T-helper 17 cell (primary cell): ENCODE results near the gene SREBF2. TPM values are rescaled to one million over a fixed set of nuclear protein-coding genes. Genes with fewer than 3 reads are reported as not detected.
"Not testable (repeated sequence)": the region's sequence is repeated elsewhere in the genome, so short reads cannot be mapped to it uniquely, and the experiment has no call there.

ENCODE experiments used
- ATAC-seq: fragments of 150-1000 bp; cut with Tn5 transposase; 2 replicates; pipeline ENCODE4 v1.10.0; 2021; ENCODE audit warnings: mild to moderate bottlenecking, moderate library complexity
- DNase-seq, 3 donors: peaks; one replicate each; pipeline versions ENCODE4 v3.0.0 to v3.0.0-alpha.2; 2020 to 2021
- H3K9me3 ChIP-seq: one replicate; pipeline ENCODE4 v1.7.0; 2013; ENCODE audit warnings: low read length, mild to moderate bottlenecking; ENCODE audit not compliant: control insufficient read depth, poor library complexity, severe bottlenecking
- H3K27ac Mint-ChIP-seq: one replicate; pipeline ENCODE4 v1.8.0; 2022; ENCODE audit warnings: mild to moderate bottlenecking, moderate library complexity, mixed read lengths
- H3K27me3 Mint-ChIP-seq: one replicate; pipeline ENCODE4 v1.8.0; 2022; ENCODE audit warnings: mixed read lengths
- H3K36me3 Mint-ChIP-seq: one replicate; pipeline ENCODE4 v1.8.0; 2022; ENCODE audit warnings: low read depth, mixed read lengths
- H3K4me1 Mint-ChIP-seq: one replicate; pipeline ENCODE4 v1.8.0; 2022; ENCODE audit warnings: mild to moderate bottlenecking, mixed read lengths
- H3K4me3 Mint-ChIP-seq: one replicate; pipeline ENCODE4 v1.8.0; 2022; ENCODE audit warnings: mild to moderate bottlenecking, moderate library complexity, mixed read lengths
- total RNA-seq, 4 donors: library from RNA in 2 of 4; stranded (reverse) in 2 of 4; gene quantifications; one replicate each; pipeline ENCODE4 v1.2.3 and lab custom pipeline; 2022 to 2026

SREBF2 gene
- total RNA-seq, 2 donors from 2014 or later, result 102 to 106 TPM

GRCh38 chr22:41826430-41827383, 6.2 kb upstream of the SREBF2 start:
- no peak overlapping the region for H3K4me3 Mint-ChIP-seq
- ATAC-seq (no peak), DNase-seq (no peak)
- peaks cover 27% of the 10 kb centered on the region for H3K4me1 Mint-ChIP-seq
- H3K36me3 Mint-ChIP-seq, result peaks cover 5% of the 10 kb centered on the region
- H3K27ac Mint-ChIP-seq, result no peak overlapping the region
- no peaks in the 10 kb centered on the region for H3K27me3 Mint-ChIP-seq
- no peaks in the 10 kb centered on the region for H3K9me3 ChIP-seq

- no peak overlapping the region for H3K4me3 Mint-ChIP-seq
- ATAC-seq (no peak), DNase-seq (no peak)
- H3K27ac Mint-ChIP-seq, result peak overlapping the region; percentile 91
- no peaks in the 10 kb centered on the region for H3K9me3 ChIP-seq
- H3K27me3 Mint-ChIP-seq, result no peaks in the 10 kb centered on the region
- peaks cover 20% of the 10 kb centered on the region for H3K4me1 Mint-ChIP-seq
- peaks cover 3% of the 10 kb centered on the region for H3K36me3 Mint-ChIP-seq
These were observed 5.2 kb upstream of the SREBF2 start for GRCh38 chr22:41827671-41828070.

GRCh38 chr22:41828516-41828915, 4.4 kb upstream of the SREBF2 start:
- ATAC-seq, result no peak
- no peaks in the 10 kb centered on the region for H3K9me3 ChIP-seq
- Mint-ChIP-seq H3K36me3 (peaks cover 3% of the 10 kb centered on the region), H3K27ac (peak overlapping the region; percentile 91), H3K4me3 (peak overlapping the region; percentile 47), H3K4me1 (peaks cover 17% of the 10 kb centered on the region), H3K27me3 (no peaks in the 10 kb centered on the region)
- no peak for DNase-seq

- H3K27me3 Mint-ChIP-seq, result no peaks in the 10 kb centered on the region
- no peak for ATAC-seq
- peaks cover 29% of the 10 kb centered on the region for H3K4me1 Mint-ChIP-seq
These were observed 2.7 kb upstream of the SREBF2 start for GRCh38 chr22:41830174-41830573.

GRCh38 chr22:41831383-41831782, 1.5 kb upstream of the SREBF2 start:
- Mint-ChIP-seq H3K36me3 (no peaks in the 10 kb centered on the region), H3K4me3 (peak overlapping the region; percentile 92), H3K27ac (peak overlapping the region; percentile 99), H3K27me3 (no peaks in the 10 kb centered on the region), H3K4me1 (peaks cover 28% of the 10 kb centered on the region)
- no peaks in the 10 kb centered on the region for H3K9me3 ChIP-seq
- ATAC-seq, result no peak
- no peak for DNase-seq

More at GRCh38 chr22:41830174-41830573, 2.7 kb upstream of the SREBF2 start:
- DNase-seq, result peak in 1 of 3 donors; percentile 14
- peak overlapping the region; percentile 91 for H3K27ac Mint-ChIP-seq
- no peaks in the 10 kb centered on the region for H3K36me3 Mint-ChIP-seq
- no peaks in the 10 kb centered on the region for H3K9me3 ChIP-seq
- H3K4me3 Mint-ChIP-seq, result no peak overlapping the region

- no peaks in the 10 kb centered on the region for H3K9me3 ChIP-seq
- Mint-ChIP-seq H3K27ac (peak overlapping the region; percentile 99), H3K4me3 (peak overlapping the region; percentile 92), H3K36me3 (peaks cover 3% of the 10 kb centered on the region), H3K27me3 (no peaks in the 10 kb centered on the region), H3K4me1 (peaks cover 34% of the 10 kb centered on the region)
- no peak for DNase-seq
- ATAC-seq, result no peak
These were observed 915 bp upstream of the SREBF2 start for GRCh38 chr22:41831828-41832552.

- Mint-ChIP-seq H3K4me3 (peak overlapping the region; percentile 92), H3K4me1 (peaks cover 36% of the 10 kb centered on the region), H3K36me3 (peaks cover 6% of the 10 kb centered on the region), H3K27ac (peak overlapping the region; percentile 92), H3K27me3 (no peaks in the 10 kb centered on the region)
- DNase-seq (peak; percentile 21 to 50 (median 46)), ATAC-seq (peak; percentile 8)
- H3K9me3 ChIP-seq, result no peaks in the 10 kb centered on the region
These were observed 582 bp downstream of the SREBF2 start for GRCh38 chr22:41833369-41834004.

GRCh38 chr22:41834005-41834944, 1.4 kb downstream of the SREBF2 start:
- Mint-ChIP-seq H3K4me3 (peak overlapping the region; percentile 92), H3K27me3 (no peaks in the 10 kb centered on the region), H3K4me1 (peaks cover 41% of the 10 kb centered on the region), H3K27ac (peak overlapping the region; percentile 92), H3K36me3 (peaks cover 6% of the 10 kb centered on the region)
- no peaks in the 10 kb centered on the region for H3K9me3 ChIP-seq
- ATAC-seq (no peak), DNase-seq (no peak)

- not testable (repeated sequence) for H3K4me3 Mint-ChIP-seq, ATAC-seq
These were observed 2.6 kb downstream of the SREBF2 start for GRCh38 chr22:41835462-41835861.

GRCh38 chr22:41836551-41836950, 3.6 kb downstream of the SREBF2 start:
- no peak for DNase-seq
- no peak for ATAC-seq
- no peak overlapping the region for H3K4me3 Mint-ChIP-seq

More at GRCh38 chr22:41835462-41835861, 2.6 kb downstream of the SREBF2 start:
- H3K9me3 ChIP-seq, DNase-seq, H3K27me3 Mint-ChIP-seq, H3K36me3 Mint-ChIP-seq: not testable (repeated sequence)
- peak overlapping the region; percentile 37 for H3K27ac Mint-ChIP-seq
- H3K4me1 Mint-ChIP-seq, result peaks cover 42% of the 10 kb centered on the region

GRCh38 chr22:41838842-41839618, 6.1 kb downstream of the SREBF2 start:
- H3K9me3 ChIP-seq, result no peaks in the 10 kb centered on the region
- Mint-ChIP-seq H3K4me1 (peaks cover 48% of the 10 kb centered on the region), H3K36me3 (peaks cover 6% of the 10 kb centered on the region), H3K4me3 (no peak overlapping the region), H3K27ac (peak overlapping the region; percentile 79), H3K27me3 (no peaks in the 10 kb centered on the region)
- DNase-seq, result no peak
- ATAC-seq, result no peak

More at GRCh38 chr22:41836551-41836950, 3.6 kb downstream of the SREBF2 start:
- no peaks in the 10 kb centered on the region for H3K9me3 ChIP-seq
- peaks cover 6% of the 10 kb centered on the region for H3K36me3 Mint-ChIP-seq
- no peaks in the 10 kb centered on the region for H3K27me3 Mint-ChIP-seq
- peak overlapping the region; percentile 37 for H3K27ac Mint-ChIP-seq
- H3K4me1 Mint-ChIP-seq, result peaks cover 48% of the 10 kb centered on the region
